ENCODE results near the gene PRDM8.

The PRDM8 gene

DNA sequence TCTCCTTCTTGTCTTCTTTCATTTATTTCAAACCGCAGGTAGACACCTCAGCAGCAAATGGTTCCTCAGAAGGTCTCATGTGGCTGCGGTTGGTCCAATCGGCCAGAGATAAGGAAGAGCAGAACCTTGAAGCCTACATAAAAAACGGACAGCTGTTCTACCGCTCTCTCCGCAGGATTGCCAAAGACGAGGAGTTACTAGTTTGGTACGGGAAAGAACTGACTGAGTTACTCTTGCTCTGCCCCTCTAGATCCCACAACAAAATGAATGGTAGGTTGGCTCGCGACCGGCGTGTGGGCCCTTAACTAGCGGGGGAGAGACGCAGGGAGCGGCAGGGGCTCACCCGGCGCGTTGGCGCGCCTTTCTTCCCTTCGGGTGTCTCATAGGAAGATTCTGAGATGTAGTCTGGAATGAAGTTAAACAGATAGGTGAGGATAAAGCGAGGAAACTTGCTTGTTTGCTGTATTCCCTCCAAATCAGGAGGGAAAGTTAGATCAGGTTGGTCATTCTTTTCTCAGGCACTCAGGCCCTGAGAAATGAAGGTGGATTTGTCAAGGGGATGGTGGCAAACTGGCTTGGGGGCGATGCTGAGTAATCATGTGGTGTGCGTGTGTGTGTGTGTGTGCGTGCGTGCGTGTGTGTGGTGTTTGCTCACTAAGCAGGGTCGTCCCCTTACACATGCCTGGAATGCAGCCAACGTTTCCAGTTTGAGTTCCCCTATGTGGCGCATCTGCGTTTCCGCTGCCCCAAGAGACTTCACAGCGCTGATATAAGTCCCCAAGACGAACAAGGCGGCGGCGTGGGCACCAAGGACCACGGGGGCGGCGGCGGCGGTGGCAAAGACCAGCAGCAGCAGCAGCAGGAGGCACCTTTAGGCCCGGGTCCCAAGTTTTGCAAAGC lies 4.2 kb downstream of the PRDM8 start:
- peak in 1 of 2 donors; percentile 45 for DNase-seq (ENCODE audit: low read depth in 2 of 2)

DNA sequence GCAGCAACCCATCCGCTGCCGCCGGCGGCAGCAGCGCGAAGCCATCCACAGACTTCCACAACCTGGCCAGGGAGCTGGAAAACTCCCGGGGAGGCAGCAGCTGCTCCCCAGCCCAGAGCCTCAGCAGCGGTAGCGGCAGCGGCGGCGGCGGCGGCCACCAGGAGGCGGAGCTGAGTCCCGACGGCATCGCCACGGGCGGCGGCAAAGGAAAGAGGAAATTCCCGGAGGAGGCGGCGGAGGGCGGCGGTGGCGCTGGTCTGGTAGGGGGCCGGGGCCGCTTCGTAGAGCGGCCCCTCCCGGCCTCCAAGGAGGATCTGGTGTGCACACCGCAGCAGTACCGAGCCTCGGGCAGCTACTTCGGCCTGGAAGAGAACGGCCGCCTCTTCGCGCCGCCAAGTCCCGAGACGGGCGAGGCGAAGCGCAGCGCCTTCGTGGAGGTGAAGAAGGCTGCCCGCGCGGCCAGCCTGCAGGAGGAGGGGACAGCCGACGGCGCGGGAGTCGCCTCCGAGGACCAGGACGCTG lies 4.9 kb downstream of the PRDM8 start:
- DNase-seq (ENCODE audit: low read depth in 2 of 2), result peak; percentile 58 to 66

GRCh38 chr4:80202741-80203553 lies 5.6 kb downstream of the PRDM8 start:
- DNase-seq (ENCODE audit: low read depth in 2 of 2), result no peak

DNA sequence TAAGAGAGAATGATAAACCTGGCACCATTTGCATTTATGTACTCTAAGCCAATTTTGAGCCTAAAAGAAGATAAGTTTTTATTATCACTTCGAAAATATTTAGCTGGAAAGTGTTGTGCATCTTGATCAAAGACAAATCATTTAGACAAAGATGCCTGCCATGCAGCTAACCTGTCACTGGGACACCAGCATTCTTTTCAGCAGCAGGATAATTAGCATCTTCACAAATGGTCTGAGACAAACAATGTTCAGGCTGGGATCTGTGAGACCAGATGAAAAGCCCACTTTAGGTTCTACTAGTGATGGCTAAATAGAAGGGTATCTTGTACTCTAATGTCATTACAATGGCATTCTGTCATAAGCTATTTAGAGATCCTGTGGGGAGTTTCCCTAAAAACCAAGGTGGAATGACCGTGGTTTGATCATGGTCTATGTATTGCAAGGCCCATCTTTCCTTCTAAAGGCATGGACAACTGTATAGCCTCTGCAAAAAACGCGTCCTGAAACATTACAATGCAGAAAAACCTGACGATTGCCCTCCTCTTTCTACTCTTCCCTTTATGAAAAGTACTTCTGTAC lies 7.2 kb downstream of the PRDM8 start:
- DNase-seq (ENCODE audit: low read depth in 2 of 2), result no peak

DNA sequence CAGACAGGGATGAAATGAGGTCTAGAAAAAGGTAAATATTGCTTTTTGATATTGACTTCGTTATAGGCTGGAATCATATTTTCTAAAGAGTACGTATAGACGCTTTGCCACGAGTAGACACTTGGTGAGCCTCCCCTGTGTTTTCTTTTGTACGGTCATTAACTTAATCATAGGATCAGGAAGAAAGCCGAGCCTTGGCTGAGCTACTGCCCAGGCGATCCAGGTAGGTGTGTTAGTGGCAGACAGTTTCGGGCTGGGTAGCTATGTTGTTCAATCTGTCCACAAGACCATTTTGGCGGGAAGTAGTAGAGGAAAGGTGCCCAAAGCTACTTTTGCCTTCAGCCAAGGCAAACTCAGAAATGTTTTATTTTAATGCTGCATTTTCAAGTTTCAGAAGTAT lies 8.8 kb downstream of the PRDM8 start:
- DNase-seq (ENCODE audit: low read depth in 2 of 2), result no peak

- DNase-seq (ENCODE audit: low read depth in 2 of 2), result no peak
Measured at GRCh38 chr4:80206521-80207171, 9.3 kb downstream of the PRDM8 start.

DNA sequence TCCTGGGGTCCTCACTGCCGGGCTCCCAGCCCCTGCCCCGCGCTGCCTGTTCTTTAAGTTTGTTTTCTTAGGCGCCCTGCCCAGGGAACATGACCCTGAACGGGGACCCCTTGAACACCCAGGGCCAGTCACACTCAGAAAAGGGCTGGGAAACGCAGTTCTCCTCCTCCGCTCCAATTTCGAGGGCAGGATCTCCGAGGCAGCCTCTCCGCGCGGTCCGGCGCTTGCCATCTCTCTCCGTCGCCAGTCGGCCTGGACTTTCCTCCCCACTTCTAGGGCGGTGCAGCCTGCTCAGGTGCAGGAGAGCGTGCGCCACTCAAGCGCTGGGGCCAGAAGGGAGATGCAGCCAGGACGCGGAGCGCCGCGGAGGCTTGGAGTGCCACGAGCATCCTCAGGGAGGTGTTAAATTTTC lies 9.9 kb downstream of the PRDM8 start:
- DNase-seq (ENCODE audit: low read depth in 2 of 2), result no peak

DNA sequence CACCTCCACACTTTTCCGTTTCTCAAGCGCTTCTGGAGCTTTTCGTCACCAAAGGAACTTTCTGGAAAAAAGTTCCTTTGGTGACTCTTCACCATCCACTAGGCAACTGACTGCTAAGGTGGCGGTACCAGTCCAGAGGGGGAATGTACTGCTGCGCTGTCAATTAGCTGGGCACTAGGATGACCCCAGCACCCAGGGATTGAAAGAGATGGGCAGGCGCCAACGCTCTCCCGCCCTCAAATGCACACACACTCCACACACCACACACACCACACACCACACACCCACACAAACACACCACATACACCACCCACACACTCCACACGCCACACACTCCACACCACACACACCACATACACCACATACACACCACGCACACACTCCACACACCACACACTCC lies 10.4 kb downstream of the PRDM8 start:
- no peak for DNase-seq (ENCODE audit: low read depth in 2 of 2)

DNA sequence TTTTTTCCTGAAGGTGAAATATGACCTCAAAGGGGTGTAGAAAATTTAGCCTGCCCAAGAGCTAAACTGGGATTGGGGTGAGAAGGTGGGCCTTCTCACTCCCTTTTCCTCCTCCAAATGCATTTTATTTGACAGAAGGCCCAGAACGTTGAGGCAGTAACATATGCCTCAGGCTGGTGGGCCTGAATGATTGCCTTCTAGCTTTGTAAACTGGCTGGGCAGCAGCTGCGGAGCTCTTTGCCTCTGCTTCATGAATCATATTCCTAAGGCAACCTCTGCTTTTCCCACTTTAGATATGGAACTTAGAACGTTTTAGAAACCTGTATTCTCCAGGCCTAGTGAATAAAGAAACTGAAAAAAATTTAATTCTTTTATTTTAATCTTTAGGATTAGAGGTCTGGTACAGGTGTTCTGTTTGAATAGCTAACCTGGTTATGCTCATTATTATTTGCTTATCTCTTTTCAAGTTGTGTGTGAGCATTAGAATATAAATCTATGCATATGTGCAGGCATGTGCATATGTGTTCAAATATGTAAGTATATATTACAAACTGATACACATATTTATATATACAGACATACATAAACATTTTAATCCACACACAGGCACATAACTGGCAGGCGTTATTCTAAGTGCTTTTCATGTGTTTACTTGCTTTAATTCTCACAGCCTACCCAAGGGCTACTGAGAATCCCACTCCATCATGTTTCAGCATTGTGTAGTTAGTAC lies 11.5 kb downstream of the PRDM8 start:
- no peak for DNase-seq (ENCODE audit: low read depth in 2 of 2)

DNA sequence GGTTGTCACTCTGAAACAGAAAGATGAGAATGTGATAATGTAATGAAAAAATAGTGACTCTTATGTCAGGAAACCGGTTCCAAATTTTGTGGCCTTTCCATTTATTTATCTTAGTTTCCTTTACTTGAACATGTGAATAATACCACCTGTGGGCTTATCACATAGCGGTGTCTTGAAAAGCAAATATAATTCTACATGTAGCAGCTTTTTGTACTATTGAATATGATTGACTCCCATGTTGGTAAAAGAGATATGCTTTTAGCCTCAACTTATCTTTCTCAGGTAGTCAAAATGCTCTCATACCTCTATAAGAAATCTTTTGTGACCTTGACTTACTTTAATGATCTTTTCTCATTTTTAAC lies 12.0 kb downstream of the PRDM8 start:
- DNase-seq (ENCODE audit: low read depth in 2 of 2), result no peak

GRCh38 chr4:80210549-80210948 lies 13.2 kb downstream of the PRDM8 start:
- no peak for DNase-seq (ENCODE audit: low read depth in 2 of 2)

GRCh38 chr4:80213117-80213815 lies 16.0 kb downstream of the PRDM8 start:
- no peak for DNase-seq (ENCODE audit: low read depth in 2 of 2)

DNA sequence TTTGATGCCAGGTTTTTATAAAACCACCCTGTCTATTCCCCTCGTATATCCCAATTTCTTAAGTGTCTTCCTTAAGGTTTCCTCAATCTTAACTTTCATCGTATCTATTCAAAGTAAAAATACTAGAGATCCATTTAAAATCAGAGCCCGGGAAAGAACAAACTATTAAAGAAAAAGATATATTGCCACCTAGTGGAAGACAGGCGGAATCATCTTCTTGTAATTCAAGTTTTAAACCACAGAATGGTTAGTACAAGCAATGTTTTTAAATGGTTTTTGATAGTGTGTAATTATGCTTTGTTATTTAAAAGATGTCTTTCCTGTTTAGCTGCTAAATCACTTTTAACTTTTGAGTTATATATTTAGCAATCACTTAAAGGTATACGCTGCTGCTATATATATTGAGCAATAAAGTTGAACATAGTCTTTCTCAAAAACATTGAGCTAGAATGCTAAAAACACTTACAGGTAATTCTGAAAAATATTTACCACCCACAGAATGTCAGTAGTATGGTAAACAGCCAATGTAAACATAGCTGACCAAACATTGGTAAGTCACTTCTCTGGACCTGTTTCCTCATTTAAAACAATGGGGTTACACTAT lies 18.2 kb downstream of the PRDM8 start:
- DNase-seq (ENCODE audit: low read depth in 2 of 2), result no peak

DNA sequence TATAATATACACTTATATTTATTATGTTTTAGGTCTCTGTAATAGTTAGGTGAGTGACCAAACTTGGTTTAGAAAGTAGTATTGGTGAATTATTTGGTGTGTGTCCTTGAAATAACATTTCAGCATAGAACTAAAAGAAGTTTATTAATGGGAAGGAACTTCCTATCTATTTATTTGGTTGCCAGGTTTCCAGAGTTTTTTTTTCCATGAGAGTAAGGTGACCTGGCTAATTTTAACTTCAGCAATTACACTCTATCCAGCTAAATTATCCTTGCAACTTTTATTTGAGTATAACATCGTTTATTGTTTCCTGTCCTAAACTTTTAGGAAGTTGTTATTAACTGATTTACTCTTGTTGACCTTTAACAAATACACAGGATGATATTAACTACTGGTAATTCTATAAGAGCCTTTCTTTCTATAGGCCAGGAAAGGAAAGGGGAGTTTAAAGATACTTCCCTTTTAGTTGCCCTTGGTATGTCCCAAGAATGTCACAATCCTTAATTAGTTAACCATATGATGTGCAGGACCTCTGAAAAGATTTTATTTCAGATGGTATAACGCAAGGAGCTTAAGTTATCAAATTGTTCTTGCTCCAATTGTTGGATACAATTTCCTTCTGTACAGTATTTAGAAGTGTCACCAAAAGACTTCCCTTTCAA lies 18.9 kb downstream of the PRDM8 start:
- DNase-seq (ENCODE audit: low read depth in 2 of 2), result no peak

DNA sequence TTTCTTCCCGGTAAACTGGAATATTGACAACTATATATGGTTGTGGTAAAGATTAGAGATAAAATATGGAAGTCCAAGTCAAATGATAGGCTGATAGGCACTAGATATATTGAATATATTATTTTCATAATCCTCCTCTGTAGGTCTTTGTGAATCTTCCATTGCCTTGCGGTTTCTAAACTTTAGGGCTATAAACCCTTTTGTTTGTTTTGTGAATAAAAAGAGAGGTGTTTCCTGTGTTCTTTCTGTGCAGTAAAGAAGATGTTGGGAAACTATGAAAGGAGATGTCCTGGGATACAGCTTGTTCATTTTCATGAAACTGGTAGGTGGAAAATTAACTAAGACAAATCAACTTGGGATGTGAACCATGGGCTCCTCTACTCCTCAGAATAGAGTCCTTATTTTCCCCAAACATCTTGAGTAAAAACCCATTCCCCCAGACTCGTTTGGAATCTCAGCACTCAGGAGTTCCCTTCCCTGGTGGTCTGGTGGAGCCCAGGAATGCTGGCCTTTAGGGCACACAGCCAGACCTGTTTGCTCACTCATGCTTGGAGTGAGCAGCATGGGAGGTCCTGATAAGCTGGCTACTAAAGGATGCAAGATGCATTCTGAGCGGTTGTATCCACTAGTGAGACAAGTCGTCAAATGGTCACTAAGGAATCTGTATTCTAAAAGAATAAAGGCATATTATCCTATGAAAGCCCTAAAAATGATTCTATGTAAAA lies 22.2 kb downstream of the PRDM8 start:
- DNase-seq (ENCODE audit: low read depth in 2 of 2), result no peak

GRCh38 chr4:80220711-80221110 lies 23.4 kb downstream of the PRDM8 start:
- no peak for DNase-seq (ENCODE audit: low read depth in 2 of 2)

DNA sequence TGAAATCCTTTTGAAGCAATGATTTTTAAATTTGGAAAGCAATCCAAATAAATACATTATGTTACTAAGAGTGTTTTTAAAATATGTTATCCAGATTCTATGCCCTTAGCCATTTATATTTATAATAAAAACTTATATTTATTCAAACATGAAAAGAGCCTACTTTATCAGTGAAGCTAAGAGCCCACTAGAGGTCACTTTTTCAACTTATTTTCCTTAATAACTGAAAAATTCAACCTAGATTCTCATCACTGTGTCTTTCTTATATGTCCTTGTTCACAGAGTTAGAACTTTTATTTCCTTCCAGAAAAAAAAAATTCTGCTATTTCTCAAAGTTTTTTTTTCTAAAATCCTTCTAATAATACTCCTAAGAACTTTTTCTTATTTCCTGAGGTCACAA lies 23.9 kb downstream of the PRDM8 start:
- no peak for DNase-seq (ENCODE audit: low read depth in 2 of 2)

DNA sequence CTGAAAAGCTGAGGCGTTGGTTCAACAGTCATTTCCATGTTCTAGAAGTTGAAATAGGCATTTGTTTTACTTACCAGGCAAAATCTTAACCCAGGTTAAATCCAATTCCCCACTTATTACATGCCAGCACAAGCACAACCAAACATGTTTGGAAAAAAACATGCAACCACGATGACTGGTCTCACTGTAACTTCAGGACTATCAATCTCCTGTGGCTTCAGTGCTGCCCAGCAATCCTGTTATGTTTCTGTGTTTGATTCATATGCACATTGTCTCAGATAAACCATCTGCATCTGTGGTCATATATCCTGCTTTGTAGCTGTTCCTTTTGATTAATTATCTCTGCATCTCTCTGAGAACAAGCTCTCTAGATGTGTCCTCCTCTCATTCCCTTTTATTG lies 28.3 kb downstream of the PRDM8 start:
- no peak for DNase-seq (ENCODE audit: low read depth in 2 of 2)

- no peak for DNase-seq (ENCODE audit: low read depth in 2 of 2)
Measured at GRCh38 chr4:80226094-80226493, 28.8 kb downstream of the PRDM8 start.
